ELR (cell line): Measurements from ENCODE around the gene PHAF1.
A peak's percentile ranks its signal among the peaks of the same experiment; 100 is the strongest.

Experiments used
- DNase-seq: peaks from one replicate; pipeline ENCODE4 v3.0.0-alpha.2; 2015; ENCODE audit warnings: low read depth

PHAF1 gene

GRCh38 chr16:67163164-67163998 lies 53.6 kb downstream of the PHAF1 start:
- peak; percentile 42 for DNase-seq

GRCh38 chr16:67163999-67164558 lies 54.3 kb downstream of the PHAF1 start:
- DNase-seq = peak; percentile 42

- DNase-seq = peak; percentile 48
These were observed 54.9 kb downstream of the PHAF1 start, which contains the start of gene HSF4 for GRCh38 chr16:67164599-67165061. Gene HSF4, plus strand, starts transcription at chr16:67164745. Its CDS starts 67 bp downstream, at chr16:67164812.

- DNase-seq = no peak
These were observed 55.7 kb downstream of the PHAF1 start for GRCh38 chr16:67165121-67166078.

GRCh38 chr16:67166110-67166547 lies 56.4 kb downstream of the PHAF1 start:
- no peak for DNase-seq

- DNase-seq = no peak
These were observed 56.9 kb downstream of the PHAF1 start for GRCh38 chr16:67166598-67167168.

- DNase-seq = no peak
These were observed 57.8 kb downstream of the PHAF1 start for GRCh38 chr16:67167588-67167987.

GRCh38 chr16:67169011-67169451 lies 59.3 kb downstream of the PHAF1 start:
- DNase-seq = no peak

GRCh38 chr16:67169642-67170167 lies 60.0 kb downstream of the PHAF1 start:
- peak; percentile 51 for DNase-seq

GRCh38 chr16:67170168-67170948 lies 60.6 kb downstream of the PHAF1 start, which contains the start of gene NOL3:
Gene NOL3, plus strand, starts transcription at chr16:67170538.
- peak; percentile 77 for DNase-seq

- DNase-seq = no peak
These were observed 61.4 kb downstream of the PHAF1 start for GRCh38 chr16:67170949-67171649.

- DNase-seq = no peak
These were observed 63.6 kb downstream of the PHAF1 start for GRCh38 chr16:67173323-67173722.

GRCh38 chr16:67173808-67174705 lies 64.3 kb downstream of the PHAF1 start:
- DNase-seq = peak; percentile 91

- DNase-seq = no peak
These were observed 65.0 kb downstream of the PHAF1 start for GRCh38 chr16:67174706-67175231.

GRCh38 chr16:67176662-67177061 lies 66.9 kb downstream of the PHAF1 start:
- DNase-seq = no peak

- DNase-seq = peak; percentile 34
These were observed 68.3 kb downstream of the PHAF1 start for GRCh38 chr16:67177743-67178699.

- peak; percentile 36 for DNase-seq
These were observed 69.8 kb downstream of the PHAF1 start for GRCh38 chr16:67179421-67180080.
